ENCODE data around the gene CEP44. TPM values are rescaled to one million over a fixed set of nuclear protein-coding genes. Genes with fewer than 3 reads are reported as not detected.

Gene CEP44
- total RNA-seq, 1 experiment from 2014 or later: 11.5 TPM

GRCh38 chr4:174312993-174313392 lies 29.3 kb downstream of the CEP44 start:
- CTCF ChIA-PET: no interaction called here
- H3K4me3 ChIP-seq (replicated peaks in 1 of 2; ENCODE audit: low read depth in 1 of 2, low read length in 2 of 2): no peak overlapping the region
- no peak overlapping the region for H3K9ac ChIP-seq (ENCODE audit: low read length)
- H3K79me2 ChIP-seq (ENCODE audit: insufficient read depth, low read length): no peaks in the 10 kb centered on the region
- no peaks in the 10 kb centered on the region for H3K27me3 ChIP-seq (ENCODE audit: insufficient read depth, low read length)
- ATAC-seq: no peak
- no TSS peak for BruUV-seq (replicated peaks)
- H3K27ac ChIP-seq (ENCODE audit: low read depth, low read length): no peak overlapping the region
- no peak overlapping the region for H3K4me2 ChIP-seq (ENCODE audit: low read length)
- DNase-seq (ENCODE audit: low read depth, low spot score): no peak
- H4K20me1 ChIP-seq (ENCODE audit: insufficient read depth): no peaks in the 10 kb centered on the region
- no peaks in the 10 kb centered on the region for H3K9me3 ChIP-seq (ENCODE audit: control insufficient read depth in 1 of 2, insufficient read depth in 1 of 2, low read depth in 1 of 2, low read length in 2 of 2)
- intact Hi-C loops (cut with micrococcal nuclease): loop anchor here (10.0 kb wide), 1 partner anchor 988 kb away; no protein-coding TSS in a partner anchor
- H3K36me3 ChIP-seq (ENCODE audit: control insufficient read depth in 1 of 2, insufficient read depth in 2 of 2, low read length in 2 of 2): peaks cover 4 to 6% of the 10 kb centered on the region in 2 experiments; a peak in 3 of 4 replicates
- no peak overlapping the region for H2AFZ ChIP-seq (ENCODE audit: low read depth, low read length, poor library complexity, severe bottlenecking)
- no peaks in the 10 kb centered on the region for H3K4me1 ChIP-seq (ENCODE audit: control insufficient read depth in 1 of 2, insufficient read depth in 2 of 2, low read length in 2 of 2)
- H3K9me2 ChIP-seq (ENCODE audit: insufficient read depth): no peaks in the 10 kb centered on the region
- RAD21 ChIA-PET (ENCODE audit: low non-redundant PET in 1 of 2, low total read pairs in 2 of 2, uncharacterized antibody in 2 of 2, unreplicated experiment in 2 of 2): no interaction called here
- TF ChIP-seq YY1 (IDR thresholded peaks at IDR 0.05; ENCODE audit: extremely low read depth, insufficient replicate concordance, low read depth, low read length) (no peak), REST (IDR thresholded peaks at IDR 0.05; ENCODE audit: low read depth) (no peak), JUND (IDR thresholded peaks at IDR 0.05) (no peak), RAD21 (IDR thresholded peaks at IDR 0.05; ENCODE audit: low read depth) (no peak), EZH2 (IDR thresholded peaks at IDR 0.05) (no peak), TCF7L2 (IDR thresholded peaks at IDR 0.05; ENCODE audit: borderline replicate concordance, extremely low read depth, insufficient read depth, insufficient read length) (no peak), ZNF274 (IDR thresholded peaks at IDR 0.05; ENCODE audit: low read depth, low read length) (no peak), SP1 (IDR thresholded peaks at IDR 0.05; ENCODE audit: low read depth) (no peak), FOSL1 (IDR thresholded peaks at IDR 0.05; ENCODE audit: low read depth) (no peak), EZH2phosphoT487 (IDR thresholded peaks at IDR 0.05; ENCODE audit: borderline replicate concordance) (no peak), EGR1 (IDR thresholded peaks at IDR 0.05; ENCODE audit: low read depth) (no peak), SIN3A (IDR thresholded peaks at IDR 0.05; ENCODE audit: low read depth) (no peak), POLR2AphosphoS5 (IDR thresholded peaks at IDR 0.05; ENCODE audit: low read depth, low read length) (no peak), CBX3 (IDR thresholded peaks at IDR 0.05; ENCODE audit: low read depth) (no peak)
- TF ChIP-seq, protein P1, sequence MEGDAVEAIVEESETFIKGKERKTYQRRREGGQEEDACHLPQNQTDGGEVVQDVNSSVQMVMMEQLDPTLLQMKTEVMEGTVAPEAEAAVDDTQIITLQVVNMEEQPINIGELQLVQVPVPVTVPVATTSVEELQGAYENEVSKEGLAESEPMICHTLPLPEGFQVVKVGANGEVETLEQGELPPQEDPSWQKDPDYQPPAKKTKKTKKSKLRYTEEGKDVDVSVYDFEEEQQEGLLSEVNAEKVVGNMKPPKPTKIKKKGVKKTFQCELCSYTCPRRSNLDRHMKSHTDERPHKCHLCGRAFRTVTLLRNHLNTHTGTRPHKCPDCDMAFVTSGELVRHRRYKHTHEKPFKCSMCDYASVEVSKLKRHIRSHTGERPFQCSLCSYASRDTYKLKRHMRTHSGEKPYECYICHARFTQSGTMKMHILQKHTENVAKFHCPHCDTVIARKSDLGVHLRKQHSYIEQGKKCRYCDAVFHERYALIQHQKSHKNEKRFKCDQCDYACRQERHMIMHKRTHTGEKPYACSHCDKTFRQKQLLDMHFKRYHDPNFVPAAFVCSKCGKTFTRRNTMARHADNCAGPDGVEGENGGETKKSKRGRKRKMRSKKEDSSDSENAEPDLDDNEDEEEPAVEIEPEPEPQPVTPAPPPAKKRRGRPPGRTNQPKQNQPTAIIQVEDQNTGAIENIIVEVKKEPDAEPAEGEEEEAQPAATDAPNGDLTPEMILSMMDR (IDR thresholded peaks at IDR 0.05 in 2 of 3, conservative IDR thresholded peaks at IDR 0.05 in 1 of 3; ENCODE audit: borderline replicate concordance in 1 of 3, insufficient read depth in 1 of 3, low read depth in 2 of 3, low read length in 2 of 3): no peak
- TF ChIP-seq, protein P2, sequence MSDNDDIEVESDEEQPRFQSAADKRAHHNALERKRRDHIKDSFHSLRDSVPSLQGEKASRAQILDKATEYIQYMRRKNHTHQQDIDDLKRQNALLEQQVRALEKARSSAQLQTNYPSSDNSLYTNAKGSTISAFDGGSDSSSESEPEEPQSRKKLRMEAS (IDR thresholded peaks at IDR 0.05): no peak
- POLR2A ChIA-PET: no interaction called here
